ENCODE measurements around the gene BLID. TPM values are rescaled to one million over a fixed set of nuclear protein-coding genes. Genes with fewer than 3 reads are reported as not detected.

The BLID gene
- total RNA-seq, 2 experiments from 2014 or later, result not detected

- DNase-seq (ENCODE audit: low spot score), result no peak
- no peaks in the 10 kb centered on the region for H4K20me1 ChIP-seq (ENCODE audit: insufficient read depth, low read length)
- H3K9me2 ChIP-seq (ENCODE audit: insufficient read depth, low read length), result no peaks in the 10 kb centered on the region
- H3K4me1 ChIP-seq (ENCODE audit: insufficient read depth, low read length, poor library complexity, severe bottlenecking), result no peaks in the 10 kb centered on the region
- H2AFZ ChIP-seq (ENCODE audit: low read length), result no peak overlapping the region
- no TSS peak for BruUV-seq (replicated peaks)
- H3K79me2 ChIP-seq (ENCODE audit: insufficient read depth, low read depth, low read length), result no peaks in the 10 kb centered on the region
- TF ChIP-seq CTCF (conservative IDR thresholded peaks at IDR 0.05; ENCODE audit: low read length), result no peak
- TF ChIP-seq EZH2phosphoT487 (IDR thresholded peaks at IDR 0.05; ENCODE audit: borderline replicate concordance, low read depth, low read length), result no peak
- no peaks in the 10 kb centered on the region for H3K36me3 ChIP-seq (ENCODE audit: insufficient read depth, low read length)
- H3K4me2 ChIP-seq (ENCODE audit: low read length), result no peak overlapping the region
- POLR2A ChIA-PET, result interaction anchor here (0.6 to 1.1 kb wide), 3 partner anchors 18 to 1865 kb away, joined by 3 read pairs; no protein-coding TSS in a partner anchor
- H3K4me3 ChIP-seq (ENCODE audit: low read depth, low read length, poor library complexity, severe bottlenecking), result no peak overlapping the region
- CTCF ChIA-PET (ENCODE audit: unreplicated experiment), result no interaction called here
- intact Hi-C loops (cut with micrococcal nuclease; ENCODE audit: unreplicated experiment), result no loop called here
- H3K27ac ChIP-seq (ENCODE audit: low read depth, low read length, poor library complexity, severe bottlenecking), result no peak overlapping the region
- no peaks in the 10 kb centered on the region for H3K9me3 ChIP-seq (ENCODE audit: low read length)
Observed at GRCh38 chr11:122096272-122097112, 19.5 kb downstream of the BLID start.

- no peak overlapping the region for H3K27ac ChIP-seq (ENCODE audit: low read depth, low read length, poor library complexity, severe bottlenecking)
- TF ChIP-seq CTCF (conservative IDR thresholded peaks at IDR 0.05; ENCODE audit: low read length), result no peak
- no peak for TF ChIP-seq EZH2phosphoT487 (IDR thresholded peaks at IDR 0.05; ENCODE audit: borderline replicate concordance, low read depth, low read length)
- no peak for DNase-seq (ENCODE audit: low spot score)
- no peaks in the 10 kb centered on the region for H3K36me3 ChIP-seq (ENCODE audit: insufficient read depth, low read length)
- no peaks in the 10 kb centered on the region for H3K79me2 ChIP-seq (ENCODE audit: insufficient read depth, low read depth, low read length)
- intact Hi-C loops (cut with micrococcal nuclease; ENCODE audit: unreplicated experiment), result no loop called here
- H3K4me1 ChIP-seq (ENCODE audit: insufficient read depth, low read length, poor library complexity, severe bottlenecking), result no peaks in the 10 kb centered on the region
- POLR2A ChIA-PET, result interaction anchor here (0.6 kb wide), 1 partner anchor 983 kb away, joined by 3 read pairs; no protein-coding TSS in a partner anchor
- CTCF ChIA-PET (ENCODE audit: unreplicated experiment), result no interaction called here
- H3K4me2 ChIP-seq (ENCODE audit: low read length), result no peak overlapping the region
- no TSS peak for BruUV-seq (replicated peaks)
- no peaks in the 10 kb centered on the region for H3K9me3 ChIP-seq (ENCODE audit: low read length)
- H3K9me2 ChIP-seq (ENCODE audit: insufficient read depth, low read length), result no peaks in the 10 kb centered on the region
- no peak overlapping the region for H3K4me3 ChIP-seq (ENCODE audit: low read depth, low read length, poor library complexity, severe bottlenecking)
- H4K20me1 ChIP-seq (ENCODE audit: insufficient read depth, low read length), result no peaks in the 10 kb centered on the region
- H2AFZ ChIP-seq (ENCODE audit: low read length), result no peak overlapping the region
Observed at GRCh38 chr11:122095681-122096262, 20.2 kb downstream of the BLID start.

DNA sequence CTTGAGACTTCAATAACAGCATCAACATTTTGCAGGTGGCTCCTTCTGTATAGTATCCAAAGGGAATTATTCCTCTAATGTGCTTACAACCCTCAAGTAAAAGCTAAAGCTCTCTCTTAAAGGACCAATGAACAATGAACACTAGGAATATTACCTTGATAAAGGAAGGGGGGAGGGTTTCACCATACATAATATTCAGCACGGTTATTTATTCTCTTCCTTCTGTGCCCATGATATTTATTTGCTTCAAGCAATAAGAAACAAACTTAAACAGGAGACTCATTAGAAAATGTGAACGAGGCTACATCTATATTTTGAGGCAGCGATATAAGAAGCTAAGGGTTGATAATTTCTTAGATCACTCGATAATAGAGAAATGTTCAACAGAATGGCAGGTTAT is 21.2 kb downstream of the BLID start:
- CTCF ChIA-PET (ENCODE audit: unreplicated experiment), result no interaction called here
- no peaks in the 10 kb centered on the region for H3K4me1 ChIP-seq (ENCODE audit: insufficient read depth, low read length, poor library complexity, severe bottlenecking)
- H3K4me3 ChIP-seq (ENCODE audit: low read depth, low read length, poor library complexity, severe bottlenecking), result no peak overlapping the region
- POLR2A ChIA-PET, result interaction anchor here (0.6 kb wide), 1 partner anchor 469 kb away, joined by 3 read pairs; no protein-coding TSS in a partner anchor
- no peak overlapping the region for H3K4me2 ChIP-seq (ENCODE audit: low read length)
- no peak overlapping the region for H2AFZ ChIP-seq (ENCODE audit: low read length)
- intact Hi-C loops (cut with micrococcal nuclease; ENCODE audit: unreplicated experiment), result no loop called here
- H3K27ac ChIP-seq (ENCODE audit: low read depth, low read length, poor library complexity, severe bottlenecking), result no peak overlapping the region
- no peak for TF ChIP-seq CTCF (conservative IDR thresholded peaks at IDR 0.05; ENCODE audit: low read length)
- no peak for TF ChIP-seq EZH2phosphoT487 (IDR thresholded peaks at IDR 0.05; ENCODE audit: borderline replicate concordance, low read depth, low read length)
- no TSS peak for BruUV-seq (replicated peaks)
- H3K9me2 ChIP-seq (ENCODE audit: insufficient read depth, low read length), result no peaks in the 10 kb centered on the region
- DNase-seq (ENCODE audit: low spot score), result no peak
- H4K20me1 ChIP-seq (ENCODE audit: insufficient read depth, low read length), result no peaks in the 10 kb centered on the region
- H3K36me3 ChIP-seq (ENCODE audit: insufficient read depth, low read length), result no peaks in the 10 kb centered on the region
- no peaks in the 10 kb centered on the region for H3K79me2 ChIP-seq (ENCODE audit: insufficient read depth, low read depth, low read length)
- H3K9me3 ChIP-seq (ENCODE audit: low read length), result no peaks in the 10 kb centered on the region
